Left renal cortex interstitium (tissue), 4 donors: ENCODE data around the gene SLC6A3. TPM values are rescaled to one million over a fixed set of nuclear protein-coding genes. Genes with fewer than 3 reads are reported as not detected.

Experiments used
- polyA plus RNA-seq, 4 donors: library from polyadenylated mRNA; unstranded; fragments of 120-200 nt; gene quantifications; one replicate each; pipeline ENCODE4 v1.2.1, GENCODE V29; 2013; ENCODE audit not compliant: insufficient read length in 4 of 4

The SLC6A3 gene
- polyA plus RNA-seq, 4 donors: 0.56 to 0.88 (median 0.67) TPM

Other genes starting within 250 kb of the SLC6A3 start
- gene SLC6A19, start 243.8 kb downstream of the SLC6A3 start, polyA plus RNA-seq: 10 to 100 TPM; 35.4 to 76.4 (median 59.7) TPM
- 1 to 10 TPM in 3 of 4 donors, under 1 TPM in 1; 0.29 to 5.4 (median 1.3) TPM for gene SLC6A18, start 220.1 kb downstream of the SLC6A3 start, polyA plus RNA-seq
- gene TERT, start 150.4 kb downstream of the SLC6A3 start, polyA plus RNA-seq: under 1 TPM; 0.20 to 0.56 (median 0.39) TPM
- gene CLPTM1L, start 100.3 kb downstream of the SLC6A3 start, polyA plus RNA-seq: 100 to 1,000 TPM; 122 to 130 (median 129) TPM
- 10 to 100 TPM; 40.6 to 48.3 (median 43.6) TPM for gene LPCAT1, start 78.5 kb upstream of the SLC6A3 start, polyA plus RNA-seq